Hematopoietic multipotent progenitor cell treated with erythropoietin and hydrocortisone succinate and interleukin-3 and kit ligand, for 15 days (in vitro differentiated cells): ENCODE results near the gene RIMS4.
A peak's percentile ranks its signal among the peaks of the same experiment; 100 is the strongest.
"Not testable (repeated sequence)": the region's sequence is repeated elsewhere in the genome, so short reads cannot be mapped to it uniquely, and the experiment has no call there.

Experiments
- DNase-seq: peaks from one replicate; pipeline ENCODE4 v3.0.0-alpha.2; 2015; ENCODE audit warnings: low spot score

RIMS4 gene

DNA sequence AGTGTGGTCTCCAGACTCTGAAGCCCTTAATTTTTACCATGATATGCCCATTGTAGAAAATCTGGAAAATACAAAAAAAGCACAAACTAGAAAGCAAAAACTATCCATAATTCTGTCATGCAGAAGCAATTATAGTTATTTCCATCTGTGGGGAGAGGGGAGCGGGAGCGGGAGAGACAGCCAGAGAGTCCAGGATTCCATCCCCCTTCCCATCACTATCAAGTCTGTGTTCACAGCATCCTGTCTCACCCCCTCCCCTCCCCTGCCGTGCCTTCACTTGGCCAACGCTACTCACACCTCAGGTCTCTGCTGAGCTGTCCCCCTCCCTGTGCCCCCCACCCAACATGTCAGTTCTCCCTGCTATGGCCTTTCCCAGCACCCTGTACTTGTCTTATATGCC, 14.5 kb downstream of the RIMS4 start:
- no peak for DNase-seq

DNA sequence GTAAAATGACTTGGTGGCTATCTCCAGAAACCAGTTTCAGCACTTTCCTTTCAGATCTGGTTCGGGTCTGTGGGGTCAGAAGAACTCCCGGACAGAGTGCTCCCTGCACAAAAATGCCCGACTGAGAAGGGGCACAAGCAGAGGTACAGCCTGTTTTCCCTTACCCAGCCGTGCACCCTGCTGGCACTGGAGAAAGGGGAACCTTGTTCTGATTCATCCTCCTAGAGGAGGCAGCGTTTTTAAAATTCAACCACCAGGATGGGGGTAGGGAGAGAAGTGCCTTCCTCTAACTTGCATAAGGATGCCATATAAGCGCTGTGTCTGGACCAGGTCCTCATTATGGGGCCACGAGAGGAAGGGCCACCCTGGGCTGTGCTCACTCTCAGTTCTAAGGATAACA, 17.6 kb downstream of the RIMS4 start:
- no peak for DNase-seq

DNA sequence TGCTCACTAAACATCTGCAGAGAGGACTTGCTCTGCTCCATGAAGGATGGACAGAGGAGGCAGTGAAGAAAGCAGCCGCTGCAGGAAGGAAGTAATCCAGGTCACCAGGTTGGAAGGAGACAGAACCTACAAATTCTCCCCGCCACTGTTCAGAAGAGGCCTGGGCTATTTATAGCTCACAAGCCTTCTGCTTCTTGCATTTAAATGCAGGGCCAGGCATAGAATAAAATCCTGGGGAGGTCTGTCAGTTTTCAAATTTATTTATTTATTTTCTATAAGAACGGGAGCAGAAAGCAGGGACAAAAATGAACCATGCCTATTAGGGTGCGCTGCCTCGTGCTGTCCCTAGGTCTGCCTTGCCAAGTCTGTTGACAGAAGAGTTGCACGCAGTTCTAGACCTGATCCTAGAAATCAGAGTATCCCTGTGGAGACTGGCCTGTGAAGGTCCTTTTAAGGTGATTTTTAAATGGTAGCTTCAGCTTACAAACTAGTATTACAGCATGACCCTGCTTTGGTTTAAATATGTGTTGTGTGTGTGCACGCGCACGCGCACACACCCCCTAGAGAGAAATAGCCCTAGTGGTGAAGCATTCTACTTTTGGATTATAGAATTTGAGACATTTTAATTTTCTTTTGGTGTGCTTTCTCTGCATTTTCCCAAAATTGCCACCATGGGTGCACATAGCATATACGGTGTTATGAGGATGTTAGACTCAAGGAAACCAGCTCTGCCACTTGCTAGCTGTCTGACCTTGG, 19.5 kb downstream of the RIMS4 start:
- DNase-seq = no peak

DNA sequence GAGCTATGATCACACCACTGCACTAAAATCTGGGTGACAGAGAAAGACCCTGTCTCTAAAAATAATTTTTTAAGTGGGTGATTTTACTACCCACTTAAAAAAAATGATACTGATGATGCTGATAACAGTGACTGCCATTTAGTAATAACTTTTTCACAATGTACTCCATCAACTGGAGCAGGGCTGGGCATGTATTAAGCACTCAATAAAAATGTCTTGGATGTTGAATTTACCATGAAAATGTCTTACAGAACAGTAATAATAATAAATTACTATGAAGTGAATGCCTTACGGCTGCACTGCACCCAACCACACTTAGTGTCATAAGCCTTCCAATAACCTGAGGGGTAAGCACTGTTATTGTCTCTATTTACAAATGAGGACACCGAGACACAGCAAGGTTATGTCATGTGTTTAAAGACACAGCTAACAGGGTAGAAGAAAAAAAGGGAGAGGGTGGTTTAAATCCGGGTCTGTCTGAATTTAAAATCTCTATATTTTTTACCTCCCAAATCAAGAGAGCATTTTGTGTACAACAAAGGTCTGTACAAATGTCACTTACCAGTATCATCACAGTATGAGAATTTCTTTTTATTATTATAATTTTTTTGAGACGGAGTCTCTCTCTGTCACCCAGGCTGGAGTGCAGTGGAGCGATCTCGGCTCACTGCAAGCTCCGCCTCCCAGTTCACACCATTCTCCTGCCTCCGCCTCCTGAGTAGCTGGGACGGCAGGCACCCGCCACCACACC, 21.5 kb downstream of the RIMS4 start:
- DNase-seq = no peak

DNA sequence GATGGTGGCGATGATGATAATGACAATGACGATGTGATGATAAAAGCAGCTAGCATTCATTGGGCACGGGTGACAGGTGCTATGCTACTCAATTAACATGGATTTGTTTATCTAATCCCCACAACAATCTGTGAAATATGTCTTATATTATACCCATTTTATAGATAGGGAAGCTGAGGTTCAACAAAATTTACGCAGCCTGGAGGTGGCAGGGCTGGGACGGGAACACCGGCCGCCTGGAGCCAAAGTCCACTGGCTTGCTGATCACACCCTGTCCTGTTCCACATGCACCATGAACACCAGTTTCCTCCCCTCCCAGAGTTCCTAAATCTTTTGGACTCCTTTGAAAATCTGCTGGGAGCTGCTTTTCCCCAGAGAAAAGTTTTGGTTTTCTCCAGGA, 23.0 kb downstream of the RIMS4 start:
- DNase-seq = no peak

DNA sequence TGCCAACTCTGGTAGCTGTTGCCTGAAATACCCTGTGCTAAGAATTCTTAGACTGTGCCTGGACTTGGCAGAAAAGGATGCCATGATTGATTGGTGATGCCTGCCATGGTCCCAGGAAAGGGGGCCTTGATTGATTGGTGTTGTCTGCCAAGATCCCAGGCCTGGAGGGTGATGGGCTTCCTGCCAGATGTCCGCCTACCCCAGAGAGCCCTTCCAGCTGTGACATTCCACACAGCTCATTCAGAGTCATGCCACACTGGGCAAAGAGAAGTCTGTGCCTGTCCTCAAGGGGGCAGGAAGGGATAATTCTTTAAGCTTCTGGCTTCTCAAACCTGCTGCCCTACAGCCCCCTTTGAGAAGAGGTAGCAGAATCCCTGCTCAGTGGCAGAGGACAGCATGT, 24.6 kb downstream of the RIMS4 start:
- no peak for DNase-seq

DNA sequence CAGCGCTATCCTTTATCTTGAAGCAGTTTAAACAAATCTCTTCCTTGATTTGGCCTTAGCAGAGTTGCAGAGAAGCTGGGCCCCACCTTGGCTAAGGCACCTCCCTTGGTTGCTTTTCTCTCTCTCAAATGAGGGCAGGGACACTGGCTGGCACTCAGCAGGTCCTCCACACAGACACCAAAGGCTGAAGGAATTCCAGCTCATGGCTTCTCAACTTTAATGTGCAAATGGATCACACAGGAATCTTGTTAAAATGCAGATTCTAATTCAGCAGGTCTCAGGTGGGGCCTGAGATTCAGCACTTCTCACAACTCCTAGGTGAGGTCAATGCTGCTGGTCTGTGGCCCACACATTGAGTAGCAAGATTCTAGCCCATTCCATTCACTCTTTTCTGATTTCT, 25.7 kb downstream of the RIMS4 start:
- DNase-seq = no peak

DNA sequence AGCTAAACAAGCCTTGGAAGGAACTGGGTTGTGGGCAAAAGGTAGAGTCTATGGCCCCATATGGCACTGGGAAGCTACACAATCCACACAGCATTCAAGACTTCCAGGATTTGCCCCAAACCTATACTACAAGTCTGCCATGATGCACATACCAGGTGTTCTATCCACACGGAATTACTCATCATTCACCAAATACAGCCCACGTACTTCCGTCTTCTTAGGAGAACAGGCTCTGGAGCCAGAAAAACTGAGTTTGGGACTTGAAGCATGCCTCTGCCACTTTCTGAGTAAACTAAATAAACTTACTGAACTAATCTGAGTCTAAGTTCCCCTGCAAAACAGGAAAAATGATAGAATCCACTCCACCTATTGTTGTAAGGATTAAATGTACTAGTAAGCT, 28.6 kb downstream of the RIMS4 start:
- no peak for DNase-seq

DNA sequence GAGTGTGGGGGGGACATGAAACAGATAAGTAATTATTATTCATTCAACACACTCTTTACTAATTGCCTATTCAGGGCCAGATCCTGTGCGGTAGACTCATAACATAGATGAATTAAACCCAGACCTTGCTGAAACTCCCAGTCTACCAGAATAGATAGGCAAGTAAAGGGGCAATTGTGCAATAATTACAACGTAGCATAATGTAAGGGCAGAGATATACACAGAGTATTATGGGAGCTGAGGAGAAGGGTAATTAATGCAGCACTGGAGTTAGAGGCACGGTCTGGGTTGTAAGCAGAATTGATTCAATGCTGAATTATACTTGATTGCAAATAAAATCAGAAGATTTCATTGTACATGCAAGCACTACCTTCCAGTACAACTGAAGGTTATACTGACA, 29.2 kb downstream of the RIMS4 start:
- DNase-seq = no peak

DNA sequence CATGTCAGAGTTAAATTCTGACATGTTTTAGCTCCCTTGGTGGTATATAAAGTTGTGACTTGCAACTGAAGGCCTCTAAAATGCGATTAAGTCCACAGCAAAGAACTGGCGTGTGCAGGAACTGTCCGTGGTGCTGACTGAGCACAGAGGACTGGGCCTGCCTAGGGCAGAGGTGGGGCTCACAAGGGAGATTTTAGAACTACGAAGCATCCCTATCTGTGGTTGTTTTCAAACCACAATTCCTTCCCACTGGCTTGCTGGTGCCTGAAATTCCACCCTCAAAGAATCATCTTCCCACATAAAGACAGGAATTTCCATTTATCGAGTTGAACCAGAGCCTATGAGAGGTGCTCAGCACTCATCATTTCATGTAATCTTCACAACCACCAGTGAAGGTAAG, 30.1 kb downstream of the RIMS4 start:
- peak; percentile 12 for DNase-seq

DNA sequence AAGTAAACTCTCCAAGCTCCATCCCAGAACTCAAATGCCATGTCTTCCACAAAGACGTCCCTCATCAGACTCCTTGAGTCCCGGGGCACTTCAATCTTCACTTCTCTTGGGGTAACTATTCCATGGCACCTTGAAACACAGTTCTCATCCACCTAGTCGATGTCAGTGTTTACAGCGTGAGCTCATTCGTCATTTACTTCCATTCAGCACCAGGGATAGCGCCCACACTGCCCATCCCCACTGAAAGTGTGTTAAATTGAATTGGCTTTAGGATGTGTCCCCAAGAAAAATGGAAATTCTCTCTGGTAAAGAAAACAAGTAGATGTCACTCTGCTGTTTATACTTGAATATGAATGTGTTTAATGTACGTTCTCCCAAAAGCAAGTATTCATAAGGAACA, 33.4 kb downstream of the RIMS4 start:
- no peak for DNase-seq

DNA sequence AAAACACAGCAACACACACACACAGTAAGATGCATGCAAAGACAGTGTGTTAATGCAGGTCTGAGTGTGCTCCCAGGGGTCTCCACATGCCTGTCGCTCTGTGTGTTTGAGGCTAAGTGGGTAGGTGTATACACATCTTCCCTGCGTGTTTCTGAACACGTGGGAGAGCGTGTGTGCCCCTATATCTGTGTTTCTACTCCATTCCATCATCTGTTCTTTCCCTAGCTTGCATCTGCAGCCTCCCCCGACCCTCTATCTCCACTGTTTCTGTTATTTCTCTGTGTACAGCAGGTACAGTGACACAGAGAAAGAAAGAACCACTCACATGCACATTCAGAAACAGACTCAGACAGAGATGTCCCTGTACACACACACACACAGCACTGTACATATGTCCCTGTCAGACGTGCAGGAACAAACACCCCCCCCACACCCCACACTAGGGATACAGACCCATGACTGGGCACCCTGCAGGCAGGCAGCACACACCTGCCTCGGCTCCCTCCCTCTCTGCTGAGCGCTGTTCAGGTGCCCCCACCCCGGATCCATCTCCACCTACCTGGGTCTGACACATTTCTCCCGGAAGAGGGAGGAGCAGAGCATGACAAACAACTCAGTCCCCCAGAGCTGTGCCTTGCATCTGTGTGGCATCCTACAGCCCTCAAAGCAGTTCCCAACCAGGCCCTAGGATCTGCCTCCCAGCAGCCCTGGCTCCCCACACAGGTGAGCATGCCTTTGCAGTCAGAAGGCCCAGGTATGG, 37.1 kb downstream of the RIMS4 start:
- no peak for DNase-seq

DNA sequence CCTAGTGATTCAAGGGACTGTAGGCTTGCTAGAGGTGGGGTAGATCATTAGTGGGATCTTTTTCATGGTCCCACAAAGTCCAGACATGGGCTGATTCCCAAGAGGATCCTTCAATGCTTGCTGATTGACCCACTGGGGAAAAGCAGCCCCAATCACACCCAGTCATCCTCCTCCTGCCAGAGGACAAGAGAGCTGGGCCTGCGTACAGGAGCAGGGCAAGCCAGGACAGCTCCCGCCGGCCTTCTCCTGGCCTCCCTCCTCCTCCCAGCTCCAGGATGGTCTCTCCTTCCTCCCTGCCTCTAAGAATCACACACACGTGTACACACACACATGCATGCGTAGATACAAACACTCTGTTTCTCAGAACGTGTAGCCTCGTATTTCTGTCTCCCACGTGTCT, 37.7 kb downstream of the RIMS4 start:
- no peak for DNase-seq

DNA sequence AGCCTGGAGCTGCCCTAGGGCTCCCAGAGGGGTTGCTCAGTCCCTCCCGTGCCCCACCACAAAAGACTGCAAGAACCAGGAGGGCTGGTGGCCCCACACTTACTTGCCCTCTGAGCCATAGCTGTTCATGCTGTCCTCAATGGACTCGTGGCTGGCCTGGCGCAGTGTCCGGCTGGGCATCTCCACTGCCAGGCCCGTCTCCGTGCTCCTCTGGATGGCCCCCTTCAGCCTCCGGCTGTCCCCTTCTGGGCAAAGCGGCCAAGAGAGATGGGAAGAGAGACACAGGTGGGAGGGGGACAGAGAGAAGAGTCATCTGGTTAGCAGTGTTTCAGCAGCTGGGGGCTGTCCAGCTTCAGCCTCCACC, 39.2 kb downstream of the RIMS4 start:
- DNase-seq = no peak

DNA sequence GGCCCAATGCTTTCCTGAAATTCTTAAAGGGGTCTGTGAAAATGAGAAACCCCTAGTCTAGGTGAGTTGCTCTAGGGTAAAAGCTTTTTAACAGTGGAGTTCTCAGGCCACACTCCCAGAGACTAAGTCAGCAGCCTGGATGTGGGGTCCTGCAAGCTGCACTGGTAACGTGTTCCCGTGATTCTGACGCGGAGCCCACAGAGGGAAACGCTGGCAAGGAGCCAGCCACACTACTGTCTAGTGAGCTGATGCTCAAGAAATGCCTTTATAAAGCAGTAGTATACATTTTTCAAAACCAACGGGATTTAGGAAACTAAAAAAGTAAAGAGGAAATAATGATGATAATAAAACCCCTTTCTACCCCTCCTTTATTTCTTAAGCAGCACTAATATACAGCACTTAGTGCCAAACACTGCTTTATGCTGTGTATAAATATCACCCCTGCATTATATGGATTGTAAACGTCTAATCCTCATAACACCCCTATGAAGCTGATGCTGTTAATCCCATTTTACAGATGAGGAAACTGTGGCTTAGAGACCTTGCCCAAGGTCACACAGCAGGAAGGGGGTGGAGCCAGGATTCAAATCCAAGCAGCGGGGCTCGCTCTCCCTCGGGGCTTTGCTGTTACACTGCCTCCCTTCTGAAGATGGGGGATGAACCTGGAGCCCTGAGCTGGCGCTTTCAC, 39.7 kb downstream of the RIMS4 start:
- no peak for DNase-seq

DNA sequence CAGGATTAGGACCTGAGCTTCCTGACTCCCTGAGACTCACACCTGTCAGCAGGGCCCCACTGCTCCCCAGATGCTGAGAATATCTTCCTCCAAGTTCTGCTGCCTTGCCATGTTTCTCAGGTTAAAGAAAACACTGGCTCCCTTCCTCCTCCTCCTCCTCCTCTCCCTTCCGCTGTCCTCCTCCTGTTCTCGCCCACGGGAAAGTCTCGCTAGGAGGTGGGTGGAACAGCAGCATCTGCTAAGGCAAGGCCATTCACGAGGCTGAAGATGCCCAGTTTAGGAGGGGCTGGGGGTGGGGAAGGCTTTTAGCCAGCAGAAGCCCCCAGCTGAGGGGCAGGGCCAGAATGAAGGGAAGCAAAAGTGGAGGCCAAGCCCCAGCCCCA, 40.9 kb downstream of the RIMS4 start:
- DNase-seq = no peak

DNA sequence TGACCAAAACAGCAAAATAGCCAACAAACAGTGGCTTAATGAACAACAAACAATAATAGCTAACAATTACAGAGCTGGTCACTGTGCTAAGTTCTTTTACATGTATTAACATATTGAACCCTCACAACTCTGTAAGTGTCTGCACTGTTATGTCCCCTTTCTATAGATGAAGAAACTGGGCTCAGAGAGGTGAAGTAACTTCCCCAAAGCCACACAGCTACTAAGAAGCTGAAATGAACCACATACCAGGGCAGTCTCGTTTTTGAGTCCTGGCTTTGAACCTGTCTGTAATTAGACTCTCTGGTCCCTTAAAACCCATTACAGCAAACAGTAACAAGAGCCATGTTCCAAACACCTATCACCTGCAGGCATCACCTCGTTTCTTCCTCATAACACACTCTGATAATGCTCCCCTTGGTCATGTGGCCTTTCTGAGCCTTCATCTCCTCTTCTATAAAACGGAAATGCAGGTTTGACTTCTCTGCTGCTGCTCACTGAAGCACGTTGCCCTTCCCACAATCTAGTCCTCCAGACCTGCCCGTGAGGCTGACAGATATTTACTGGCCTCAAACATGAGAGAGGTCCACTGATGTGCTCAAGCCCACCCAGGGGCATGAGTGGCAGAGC, 41.4 kb downstream of the RIMS4 start:
- no peak for DNase-seq

DNA sequence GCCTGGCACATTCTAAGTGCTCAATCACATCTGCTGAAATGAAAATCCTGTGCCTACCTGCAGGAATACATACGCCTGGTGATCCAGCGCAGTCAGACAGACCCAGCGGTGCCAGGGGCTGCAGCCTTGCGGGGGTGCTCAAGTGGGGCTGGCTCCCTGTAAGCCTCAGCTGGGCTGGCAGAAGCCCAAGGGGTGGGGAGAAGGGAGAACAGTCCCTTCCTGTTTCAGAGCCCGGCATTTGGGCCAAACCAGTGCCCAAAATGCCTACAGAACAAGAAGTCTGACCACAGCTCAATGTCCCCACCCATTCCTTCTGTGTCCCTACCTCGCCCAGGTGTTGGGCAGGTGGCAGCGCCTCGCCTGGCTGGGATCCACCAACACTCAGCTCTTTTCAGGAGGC, 42.1 kb downstream of the RIMS4 start:
- no peak for DNase-seq

DNA sequence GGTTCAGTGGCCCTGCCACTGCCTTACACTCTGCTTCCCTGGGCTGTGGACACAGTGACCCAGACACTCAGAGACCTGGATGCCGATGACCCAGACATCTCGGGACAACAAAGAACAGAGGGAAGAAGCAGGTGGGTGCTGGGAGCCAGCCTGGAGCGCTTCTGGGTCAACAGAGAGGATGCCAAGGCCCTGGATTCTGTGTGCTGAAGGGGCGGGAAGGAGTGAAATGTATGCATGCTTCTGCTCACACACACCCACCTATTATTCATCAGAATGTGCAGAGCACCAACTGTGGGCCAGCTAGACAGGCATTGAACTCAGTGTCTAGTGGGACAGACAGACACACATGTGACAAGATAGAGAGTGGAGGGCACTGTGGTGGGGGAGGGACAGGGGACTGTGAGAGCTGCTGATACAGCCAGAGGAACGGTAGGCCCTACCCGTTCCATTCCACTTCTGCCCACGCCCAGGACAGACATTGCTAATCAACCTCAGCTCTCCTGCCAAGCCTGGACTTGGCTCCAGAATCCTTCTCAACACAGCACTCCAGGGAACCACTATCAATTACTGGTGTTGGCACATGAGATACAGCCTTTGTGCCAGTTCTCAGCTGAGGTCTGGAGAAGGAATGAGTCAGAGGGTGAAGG, 44.5 kb downstream of the RIMS4 start:
- DNase-seq = no peak

DNA sequence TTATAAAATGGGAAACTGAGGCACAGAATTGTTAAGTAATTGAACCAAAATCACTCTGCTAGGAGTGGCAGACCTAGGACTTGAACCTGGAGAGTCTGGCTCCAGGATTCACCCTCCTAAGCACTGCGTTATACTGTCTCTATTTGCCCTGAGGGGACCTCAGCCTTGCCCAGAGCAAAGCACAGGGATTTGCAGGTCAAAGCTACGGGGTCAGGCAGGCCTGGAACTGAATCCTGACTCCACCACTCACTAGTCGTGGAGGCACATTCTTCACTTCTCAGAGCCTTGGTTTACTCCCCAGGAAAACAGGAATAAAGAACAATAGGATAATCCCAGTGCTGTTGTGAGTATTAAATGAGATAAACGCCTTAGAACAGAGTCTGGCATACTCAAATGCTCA, 45.3 kb downstream of the RIMS4 start:
- DNase-seq = no peak

DNA sequence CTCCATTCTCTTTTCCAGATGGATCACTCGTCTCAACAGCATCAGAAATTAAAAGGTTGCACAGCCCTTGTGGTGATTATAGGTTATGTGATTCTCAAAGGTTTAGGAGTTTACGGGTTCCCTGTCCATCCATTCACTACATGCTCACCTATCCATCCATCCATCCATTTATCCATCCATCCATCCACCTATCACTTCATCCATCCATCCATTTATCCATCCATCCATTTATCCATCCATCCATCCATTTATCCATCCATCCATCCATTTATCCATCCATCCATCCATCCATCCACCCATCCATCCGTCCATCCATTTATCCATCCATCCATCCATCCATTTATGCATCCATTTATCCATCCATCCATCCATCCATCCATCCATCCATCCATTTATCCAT, 46.5 kb downstream of the RIMS4 start:
- DNase-seq = not testable (repeated sequence)
